PFSK-1 (cell line): ENCODE measurements around the gene NCR2.

Experiments
- POLR2AphosphoS5 ChIP-seq: IDR thresholded peaks from 2 replicates; pipeline ENCODE4 v1.6.1; 2012; ENCODE audit warnings: low read depth, mild to moderate bottlenecking, control low read depth, low read length, moderate library complexity
- TAF1 ChIP-seq: IDR thresholded peaks from 2 replicates; pipeline ENCODE4 v1.6.1; 2012; ENCODE audit warnings: low read length, control low read depth, borderline replicate concordance; ENCODE audit not compliant: insufficient read depth

- no peak for TF ChIP-seq POLR2AphosphoS5
- no peak for TF ChIP-seq TAF1
Observed at GRCh38 chr6:41335296-41335695, at the start of gene NCR2.
